ENCODE data around the gene DPH5.

DPH5 gene

DNA sequence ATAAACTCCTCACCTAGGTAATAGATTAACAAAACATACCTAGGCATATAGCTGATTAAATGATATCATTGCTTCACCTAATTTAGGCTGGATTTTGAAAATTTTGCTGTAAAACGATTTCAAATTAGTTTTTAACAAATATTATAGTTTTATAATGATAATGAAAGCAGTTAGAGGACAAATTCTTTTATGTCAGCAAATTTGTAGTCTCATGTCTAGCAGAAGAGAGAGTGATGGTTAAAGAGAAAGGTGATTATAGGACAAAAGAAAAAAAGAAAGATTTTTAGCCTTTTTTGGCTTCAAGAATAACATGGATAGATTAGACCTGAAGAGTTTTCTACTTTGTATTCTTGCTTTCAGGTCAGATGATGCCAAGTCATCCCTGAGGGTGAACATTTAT lies 3.6 kb upstream of the DPH5 start:
- TF ChIP-seq TAF1 (IDR thresholded peaks at IDR 0.05; ENCODE audit: borderline replicate concordance, low read depth, low read length) (no peak), POLR2A (IDR thresholded peaks at IDR 0.05; ENCODE audit: low read depth, low read length) (no peak)
- DNase-seq (ENCODE audit: insufficient read length) (no peak), FAIRE-seq (no peak)

DNA sequence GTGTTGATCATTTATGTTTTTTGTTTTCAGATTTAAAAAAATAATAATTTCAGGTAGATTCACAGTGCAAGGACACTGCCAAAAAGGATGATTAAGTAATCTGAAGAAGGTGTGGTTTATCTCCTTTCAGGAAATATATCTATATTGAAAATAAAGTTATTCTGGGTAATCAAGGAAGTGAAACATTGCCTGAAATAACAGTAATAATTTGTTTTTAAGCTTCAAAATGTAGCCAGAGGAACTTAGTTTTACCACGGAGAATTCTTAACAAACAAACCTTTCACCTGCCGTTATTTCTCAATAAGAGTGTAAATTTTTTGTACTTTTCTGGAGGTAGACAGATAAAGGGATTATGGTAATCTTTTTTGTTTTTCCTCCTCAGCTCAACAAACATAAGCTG lies 2.9 kb upstream of the DPH5 start:
- no peak for FAIRE-seq
- TF ChIP-seq POLR2AphosphoS5 (IDR thresholded peaks at IDR 0.05; ENCODE audit: low read depth, low read length): no peak
- no peak for TF ChIP-seq TAF1 (IDR thresholded peaks at IDR 0.05; ENCODE audit: borderline replicate concordance, low read depth, low read length)
- TF ChIP-seq POLR2A (IDR thresholded peaks at IDR 0.05; ENCODE audit: low read depth, low read length): no peak
- no peak for DNase-seq (ENCODE audit: insufficient read length)

DNA sequence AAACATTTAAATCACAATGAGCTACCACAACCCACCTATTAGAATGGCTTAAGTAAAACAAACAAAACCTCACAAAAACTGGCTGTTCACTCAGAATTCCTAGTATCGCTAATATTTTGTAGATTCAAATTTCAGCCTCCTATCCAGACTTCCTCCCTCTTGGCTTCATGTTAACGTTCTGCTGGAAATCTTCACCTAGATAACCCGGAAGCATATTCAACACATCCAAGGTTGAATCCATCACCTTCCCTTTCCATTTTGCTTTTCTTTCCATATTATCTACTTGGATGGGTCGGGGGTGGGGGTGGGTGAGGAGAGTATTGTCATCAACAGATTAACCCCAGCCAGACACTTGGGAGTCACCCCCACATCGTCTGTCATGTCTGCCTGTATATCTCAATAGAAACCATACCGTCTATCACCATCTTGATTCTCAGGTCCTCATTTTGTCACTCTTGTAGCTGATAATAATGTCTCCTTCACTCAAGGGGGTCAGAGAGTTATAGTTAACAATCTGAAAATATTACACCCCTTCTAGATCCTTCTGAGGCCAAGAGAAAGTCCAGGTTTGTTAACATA lies 1.7 kb upstream of the DPH5 start:
- DNase-seq (ENCODE audit: insufficient read length): no peak
- TF ChIP-seq POLR2AphosphoS5 (IDR thresholded peaks at IDR 0.05; ENCODE audit: low read depth, low read length): no peak
- FAIRE-seq: peak; percentile 81

DNA sequence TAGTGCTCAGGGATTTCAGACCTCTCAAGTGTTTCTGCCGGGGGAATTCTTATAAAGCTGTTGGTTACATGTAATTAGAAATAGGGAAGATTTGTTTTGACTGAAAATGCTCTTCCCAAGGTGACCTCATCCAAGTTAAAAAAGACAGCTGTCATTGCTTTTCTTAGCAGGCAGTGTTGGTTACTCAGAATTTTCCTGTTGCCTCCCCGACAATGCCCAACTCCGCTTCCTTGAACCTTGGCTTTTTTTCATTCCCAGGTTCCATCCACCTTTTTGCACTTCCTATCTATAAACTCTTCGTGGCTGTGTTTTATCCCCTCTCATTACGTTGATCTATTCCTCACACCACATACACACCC lies 825 bp upstream of the DPH5 start:
- TF ChIP-seq POLR2A (IDR thresholded peaks at IDR 0.05; ENCODE audit: low read depth, low read length) (no peak), POLR2AphosphoS5 (IDR thresholded peaks at IDR 0.05; ENCODE audit: low read depth, low read length) (no peak), TAF1 (IDR thresholded peaks at IDR 0.05; ENCODE audit: borderline replicate concordance, low read depth, low read length) (no peak)
- no peak for DNase-seq (ENCODE audit: insufficient read length)
- no peak for FAIRE-seq

DNA sequence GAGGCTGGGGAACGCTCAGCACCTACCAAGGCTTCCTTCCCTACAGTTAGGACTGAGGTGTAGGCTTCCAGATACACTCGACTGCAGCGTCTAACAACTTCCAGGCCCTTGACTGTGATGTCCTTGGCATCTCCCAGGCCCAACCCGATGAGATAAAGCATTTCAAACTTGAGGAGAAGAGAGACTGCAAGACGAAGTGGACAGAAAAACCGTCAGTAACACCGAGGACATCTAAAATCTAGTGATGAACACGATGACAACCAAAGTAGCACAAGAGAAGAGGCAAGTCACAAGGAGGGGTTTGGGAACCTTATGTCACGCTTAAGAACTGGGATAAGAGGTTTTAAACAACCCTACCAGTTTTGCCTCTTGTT lies 314 bp downstream of the DPH5 start:
- FAIRE-seq (no peak), DNase-seq (ENCODE audit: insufficient read length) (no peak)
- TF ChIP-seq POLR2AphosphoS5 (IDR thresholded peaks at IDR 0.05; ENCODE audit: low read depth, low read length): no peak

DNA sequence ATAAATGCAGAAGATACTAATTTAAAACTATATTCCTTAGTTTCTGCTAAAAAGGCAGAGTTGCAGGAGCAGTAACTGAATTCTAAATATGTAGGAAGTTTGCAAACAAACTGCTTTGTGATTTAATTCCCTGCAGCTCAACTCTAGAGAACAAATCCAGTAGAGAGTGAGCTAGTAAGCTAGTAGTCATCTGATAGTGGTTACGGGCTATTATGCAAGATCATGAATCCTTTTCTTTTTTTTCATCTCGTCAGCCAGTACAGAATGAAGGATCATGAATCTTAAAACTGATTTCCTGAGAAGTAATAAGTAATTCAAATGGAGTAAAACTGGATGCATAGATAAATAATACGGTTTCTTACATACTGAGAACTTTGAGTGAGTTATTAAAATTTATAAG lies 3.3 kb downstream of the DPH5 start:
- FAIRE-seq (no peak), DNase-seq (ENCODE audit: insufficient read length) (no peak)
- no peak for TF ChIP-seq TAF1 (IDR thresholded peaks at IDR 0.05; ENCODE audit: borderline replicate concordance, low read depth, low read length)
- TF ChIP-seq POLR2AphosphoS5 (IDR thresholded peaks at IDR 0.05; ENCODE audit: low read depth, low read length): no peak

DNA sequence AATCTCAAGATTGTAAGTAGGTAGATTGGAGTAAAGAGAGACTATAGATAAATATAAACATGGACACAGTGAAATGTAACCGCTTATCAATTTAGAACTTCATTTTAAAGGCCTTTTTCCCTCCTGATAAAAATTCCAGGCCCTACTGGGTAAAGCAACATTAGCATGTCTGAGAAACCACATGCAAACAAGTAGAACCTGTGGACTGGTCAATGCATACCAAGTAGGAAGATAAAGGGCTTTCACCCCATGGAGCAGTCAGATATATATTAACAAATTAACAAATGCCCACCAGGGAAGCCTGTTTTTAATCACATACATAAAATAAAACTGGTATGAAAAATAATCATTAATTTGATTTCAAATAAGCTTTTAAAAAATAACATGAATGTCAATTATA lies 8.1 kb downstream of the DPH5 start:
- no peak for FAIRE-seq
- DNase-seq (ENCODE audit: insufficient read length): no peak
- no peak for TF ChIP-seq TAF1 (IDR thresholded peaks at IDR 0.05; ENCODE audit: borderline replicate concordance, low read depth, low read length)
- TF ChIP-seq POLR2A (IDR thresholded peaks at IDR 0.05; ENCODE audit: low read depth, low read length): no peak
- no peak for TF ChIP-seq POLR2AphosphoS5 (IDR thresholded peaks at IDR 0.05; ENCODE audit: low read depth, low read length)

DNA sequence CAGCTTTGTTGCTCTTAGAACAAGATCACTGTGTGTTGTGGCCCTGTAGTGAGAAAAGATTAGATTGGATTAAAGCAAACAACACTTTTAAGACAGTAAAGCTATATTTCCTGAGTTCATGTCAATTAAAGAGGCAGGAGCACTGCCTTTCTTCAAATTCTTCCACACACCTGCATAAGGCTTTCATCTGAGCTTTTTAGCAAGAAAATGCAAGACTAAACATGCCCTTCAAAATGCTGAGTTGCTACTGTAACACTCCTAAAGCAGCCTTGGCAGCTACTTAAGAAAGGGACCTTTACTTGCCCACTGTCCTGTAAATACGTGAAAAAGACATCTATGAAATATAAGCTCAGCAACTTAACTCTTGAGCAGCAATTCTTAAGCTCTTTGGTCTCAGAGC lies 11.8 kb downstream of the DPH5 start:
- TF ChIP-seq TAF1 (IDR thresholded peaks at IDR 0.05; ENCODE audit: borderline replicate concordance, low read depth, low read length): no peak
- TF ChIP-seq POLR2A (IDR thresholded peaks at IDR 0.05; ENCODE audit: low read depth, low read length): no peak
- no peak for TF ChIP-seq POLR2AphosphoS5 (IDR thresholded peaks at IDR 0.05; ENCODE audit: low read depth, low read length)
- DNase-seq (ENCODE audit: insufficient read length): no peak
- no peak for FAIRE-seq

DNA sequence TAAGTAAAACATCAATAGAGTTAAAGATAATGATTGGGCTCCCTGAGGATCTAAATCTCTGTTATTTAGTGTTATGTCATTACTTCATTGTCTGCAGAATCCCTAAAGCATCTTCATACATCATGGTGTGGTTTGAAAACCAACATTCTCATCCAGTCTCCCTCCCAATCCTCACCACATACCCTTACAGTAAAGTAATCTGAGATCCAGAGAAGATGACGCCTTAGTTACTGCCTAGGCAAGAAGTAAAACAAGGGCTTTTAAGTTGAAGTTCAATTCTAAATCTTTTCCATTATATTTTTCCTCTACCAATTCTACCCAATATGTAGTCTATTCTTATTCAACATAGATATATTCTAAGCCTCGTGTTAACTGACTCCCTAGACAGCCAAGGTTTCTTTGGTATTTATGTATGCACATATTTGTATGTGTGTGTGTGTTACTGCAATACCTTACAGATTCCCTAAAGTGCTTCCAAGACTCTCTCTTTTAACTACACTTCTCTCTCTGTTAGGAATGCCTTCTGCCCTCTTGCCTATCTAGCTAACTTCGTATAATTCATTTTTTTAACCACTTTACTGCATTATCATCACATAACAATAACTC lies 17.3 kb downstream of the DPH5 start:
- DNase-seq (ENCODE audit: insufficient read length) (no peak), FAIRE-seq (no peak)
- TF ChIP-seq TAF1 (IDR thresholded peaks at IDR 0.05; ENCODE audit: borderline replicate concordance, low read depth, low read length) (no peak), POLR2A (IDR thresholded peaks at IDR 0.05; ENCODE audit: low read depth, low read length) (no peak), POLR2AphosphoS5 (IDR thresholded peaks at IDR 0.05; ENCODE audit: low read depth, low read length) (no peak)

DNA sequence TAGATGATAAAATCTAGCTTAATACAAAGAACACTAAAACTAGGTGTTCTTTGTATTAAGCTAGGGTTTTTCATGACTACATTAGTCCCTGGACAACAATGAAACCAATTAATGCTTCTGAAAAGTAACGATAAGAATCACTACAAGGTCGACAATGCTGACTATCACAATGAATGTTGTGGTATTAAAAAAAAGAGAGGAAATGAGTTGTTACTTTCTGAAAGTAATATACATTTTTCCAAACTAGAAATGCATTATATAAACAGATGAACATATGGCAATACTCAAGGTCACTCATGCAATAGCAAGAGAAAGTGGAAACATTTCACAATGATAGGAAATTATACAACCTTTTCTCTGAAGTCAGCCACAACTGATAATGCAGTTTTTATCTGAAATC lies 19.0 kb downstream of the DPH5 start:
- FAIRE-seq (no peak), DNase-seq (ENCODE audit: insufficient read length) (no peak)
- TF ChIP-seq TAF1 (IDR thresholded peaks at IDR 0.05; ENCODE audit: borderline replicate concordance, low read depth, low read length) (no peak), POLR2AphosphoS5 (IDR thresholded peaks at IDR 0.05; ENCODE audit: low read depth, low read length) (no peak), POLR2A (IDR thresholded peaks at IDR 0.05; ENCODE audit: low read depth, low read length) (no peak)

DNA sequence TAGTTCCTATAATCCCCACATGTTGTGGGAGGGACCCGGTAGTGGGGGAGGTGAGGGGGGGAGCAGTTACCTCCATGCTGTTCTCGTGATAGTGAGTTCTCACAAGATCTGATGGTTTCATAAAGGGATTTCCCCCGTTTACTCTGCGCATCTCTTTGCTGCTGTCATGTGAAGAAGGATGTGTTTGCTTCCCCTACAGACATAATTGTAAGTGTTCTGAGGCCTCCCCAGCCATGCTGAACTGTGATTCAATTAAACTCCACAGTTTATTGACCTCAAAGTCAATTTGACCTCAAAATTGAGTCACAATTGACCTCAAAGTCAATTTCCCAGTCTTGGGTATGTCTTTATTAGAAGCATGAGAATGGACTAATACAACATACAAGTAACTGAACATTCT lies 19.7 kb downstream of the DPH5 start:
- TF ChIP-seq TAF1 (IDR thresholded peaks at IDR 0.05; ENCODE audit: borderline replicate concordance, low read depth, low read length) (no peak), POLR2AphosphoS5 (IDR thresholded peaks at IDR 0.05; ENCODE audit: low read depth, low read length) (no peak), POLR2A (IDR thresholded peaks at IDR 0.05; ENCODE audit: low read depth, low read length) (no peak)
- FAIRE-seq: peak; percentile 70
- no peak for DNase-seq (ENCODE audit: insufficient read length)

DNA sequence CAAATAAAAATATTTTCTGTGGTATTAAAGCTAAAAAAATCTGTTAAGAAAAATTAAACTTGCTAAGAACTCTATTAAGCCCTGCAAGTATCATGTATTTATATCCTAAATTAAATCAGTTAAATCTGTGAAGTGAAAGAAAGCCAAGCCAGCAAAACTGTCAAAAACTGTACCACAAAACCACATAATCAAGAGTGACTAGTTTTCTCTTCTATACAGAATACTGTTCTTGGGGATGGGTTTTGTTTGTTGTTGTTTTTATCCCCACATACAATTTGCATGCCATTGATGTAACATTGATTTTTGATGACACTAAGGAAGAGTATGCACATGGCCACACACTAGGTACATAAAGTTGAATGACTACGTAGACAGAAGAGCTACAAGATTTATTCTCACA lies 20.4 kb downstream of the DPH5 start:
- FAIRE-seq (no peak), DNase-seq (ENCODE audit: insufficient read length) (no peak)
- no peak for TF ChIP-seq POLR2A (IDR thresholded peaks at IDR 0.05; ENCODE audit: low read depth, low read length)
- TF ChIP-seq TAF1 (IDR thresholded peaks at IDR 0.05; ENCODE audit: borderline replicate concordance, low read depth, low read length): no peak
- TF ChIP-seq POLR2AphosphoS5 (IDR thresholded peaks at IDR 0.05; ENCODE audit: low read depth, low read length): no peak

DNA sequence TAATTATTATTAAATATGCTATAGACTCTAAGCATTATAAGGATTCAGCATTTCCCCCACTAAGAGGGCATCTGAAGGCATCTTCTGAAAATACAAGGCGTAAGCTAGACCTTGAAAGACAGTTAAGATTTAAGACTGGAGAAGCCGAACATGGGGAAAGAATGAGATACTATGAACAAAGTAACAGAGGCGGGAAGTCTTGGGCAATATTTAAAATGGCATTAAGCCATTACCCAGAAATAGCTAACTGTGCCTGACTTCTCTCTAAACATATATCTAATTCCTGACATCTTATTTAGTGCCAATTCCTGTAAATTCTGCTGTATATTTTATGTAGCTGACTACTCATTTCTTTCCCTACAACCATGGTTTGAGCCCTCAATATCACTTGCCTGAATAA lies 20.9 kb downstream of the DPH5 start:
- FAIRE-seq (peak; percentile 30), DNase-seq (ENCODE audit: insufficient read length) (no peak)
- TF ChIP-seq POLR2A (IDR thresholded peaks at IDR 0.05; ENCODE audit: low read depth, low read length) (no peak), POLR2AphosphoS5 (IDR thresholded peaks at IDR 0.05; ENCODE audit: low read depth, low read length) (no peak), TAF1 (IDR thresholded peaks at IDR 0.05; ENCODE audit: borderline replicate concordance, low read depth, low read length) (no peak)

Data from GM12892 (cell line).